HG03066 (cell line): ENCODE results near the gene CENPVL1.
"Not testable (repeated sequence)": the region's sequence is repeated elsewhere in the genome, so short reads cannot be mapped to it uniquely, and the experiment has no call there.

Experiments
- ATAC-seq: cut with Tn5 transposase; IDR thresholded peaks from one replicate; pipeline ENCODE4 v1.9.1; 2021; ENCODE audit warnings: low read depth; ENCODE audit not compliant: unreplicated experiment

The CENPVL1 gene

GRCh38 chrX:51710277-51711164, at the start of gene CENPVL1:
Gene CENPVL1 (plus strand): TSS chrX:51710512. CDS start chrX:51710512, 0 bp downstream.
- not testable (repeated sequence) for ATAC-seq

GRCh38 chrX:51665981-51666380, 44.3 kb upstream of the CENPVL1 start:
- ATAC-seq: no peak

GRCh38 chrX:51679689-51680433, 30.5 kb upstream of the CENPVL1 start:
- ATAC-seq: not testable (repeated sequence)

- not testable (repeated sequence) for ATAC-seq
Measured at GRCh38 chrX:51681808-51682719, 28.2 kb upstream of the CENPVL1 start.

GRCh38 chrX:51682720-51683062, 27.6 kb upstream of the CENPVL1 start, which contains the start of gene CENPVL2:
Gene CENPVL2 (minus strand): TSS chrX:51682831. CDS start chrX:51682831, 0 bp downstream.
- ATAC-seq: not testable (repeated sequence)

- no peak for ATAC-seq
Measured at GRCh38 chrX:51694254-51694653, 16.1 kb upstream of the CENPVL1 start.

- no peak for ATAC-seq
Measured at GRCh38 chrX:51697397-51697796, 12.9 kb upstream of the CENPVL1 start.

- not testable (repeated sequence) for ATAC-seq
Measured at GRCh38 chrX:51712943-51713647, 2.8 kb downstream of the CENPVL1 start.

GRCh38 chrX:51728202-51728601, 17.9 kb downstream of the CENPVL1 start:
- ATAC-seq: no peak

- ATAC-seq: no peak
Measured at GRCh38 chrX:51737091-51737490, 26.8 kb downstream of the CENPVL1 start.

- no peak for ATAC-seq
Measured at GRCh38 chrX:51742586-51742985, 32.3 kb downstream of the CENPVL1 start.

- peak; percentile 97 for ATAC-seq
Measured at GRCh38 chrX:51743179-51743957, 33.1 kb downstream of the CENPVL1 start, which contains the start of gene GSPT2. Gene GSPT2 (plus strand): TSS chrX:51743442. CDS start chrX:51743627, 185 bp downstream.

- no peak for ATAC-seq
Measured at GRCh38 chrX:51747671-51748070, 37.4 kb downstream of the CENPVL1 start.

GRCh38 chrX:51759055-51759839, 48.9 kb downstream of the CENPVL1 start:
- no peak for ATAC-seq

GRCh38 chrX:51760657-51761056, 50.3 kb downstream of the CENPVL1 start:
- ATAC-seq: no peak
